Breast epithelium (tissue), 3 donors: Measurements from ENCODE around the gene STARD13.

Experiments used
- POLR2A ChIP-seq: fragments of 450-650 bp; IDR thresholded peaks from one replicate; pipeline ENCODE4 v1.6.1; 2016; ENCODE audit warnings: antibody characterized with exemption, mild to moderate bottlenecking, moderate library complexity
- POLR2AphosphoS5 ChIP-seq, 3 donors: sonication (generic); formaldehyde crosslinking; IDR thresholded peaks; one replicate each; pipeline ENCODE4 v1.6.1; 2017; ENCODE audit warnings: antibody characterized with exemption in 3 of 3
- TF ChIP-seq, protein P1 (sequence below), 3 donors: fragments of 450-650 bp; IDR thresholded peaks; one replicate each; pipeline ENCODE4 v1.5.1; 2016 to 2017; ENCODE audit warnings: antibody characterized with exemption in 3 of 3, mild to moderate bottlenecking in 3 of 3, moderate library complexity in 3 of 3

DNA sequence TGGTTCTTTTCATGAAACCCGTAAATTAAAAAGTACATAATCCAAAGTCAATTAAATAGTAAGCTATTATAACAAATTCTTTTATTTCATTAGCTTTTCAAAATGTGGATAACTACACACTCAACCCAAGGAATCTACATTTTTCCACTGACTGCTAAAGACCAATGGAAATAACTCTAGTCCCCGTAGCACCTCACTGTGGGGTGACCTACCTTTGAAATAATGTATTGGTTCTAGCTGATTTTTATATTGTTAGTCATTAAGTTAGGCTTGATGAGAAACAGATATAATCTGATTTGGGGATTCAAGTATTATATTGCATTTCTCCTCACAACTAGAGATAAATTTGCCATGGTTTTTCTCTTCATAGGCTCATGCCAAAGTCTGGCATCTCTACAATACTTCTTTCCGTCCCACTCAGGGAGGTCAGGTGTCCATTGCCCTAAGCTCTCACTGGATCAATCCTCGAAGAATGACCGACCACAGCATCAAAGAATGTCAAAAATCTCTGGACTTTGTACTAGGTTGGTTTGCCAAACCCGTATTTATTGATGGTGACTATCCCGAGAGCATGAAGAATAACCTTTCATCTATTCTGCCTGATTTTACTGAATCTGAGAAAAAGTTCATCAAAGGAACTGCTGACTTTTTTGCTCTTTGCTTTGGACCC lies 232.0 kb downstream of the STARD13 start:
- TF ChIP-seq, protein P1, sequence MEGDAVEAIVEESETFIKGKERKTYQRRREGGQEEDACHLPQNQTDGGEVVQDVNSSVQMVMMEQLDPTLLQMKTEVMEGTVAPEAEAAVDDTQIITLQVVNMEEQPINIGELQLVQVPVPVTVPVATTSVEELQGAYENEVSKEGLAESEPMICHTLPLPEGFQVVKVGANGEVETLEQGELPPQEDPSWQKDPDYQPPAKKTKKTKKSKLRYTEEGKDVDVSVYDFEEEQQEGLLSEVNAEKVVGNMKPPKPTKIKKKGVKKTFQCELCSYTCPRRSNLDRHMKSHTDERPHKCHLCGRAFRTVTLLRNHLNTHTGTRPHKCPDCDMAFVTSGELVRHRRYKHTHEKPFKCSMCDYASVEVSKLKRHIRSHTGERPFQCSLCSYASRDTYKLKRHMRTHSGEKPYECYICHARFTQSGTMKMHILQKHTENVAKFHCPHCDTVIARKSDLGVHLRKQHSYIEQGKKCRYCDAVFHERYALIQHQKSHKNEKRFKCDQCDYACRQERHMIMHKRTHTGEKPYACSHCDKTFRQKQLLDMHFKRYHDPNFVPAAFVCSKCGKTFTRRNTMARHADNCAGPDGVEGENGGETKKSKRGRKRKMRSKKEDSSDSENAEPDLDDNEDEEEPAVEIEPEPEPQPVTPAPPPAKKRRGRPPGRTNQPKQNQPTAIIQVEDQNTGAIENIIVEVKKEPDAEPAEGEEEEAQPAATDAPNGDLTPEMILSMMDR (IDR thresholded peaks at IDR 0.05) = no peak
- no peak for TF ChIP-seq POLR2A
- no peak for TF ChIP-seq POLR2AphosphoS5 (IDR thresholded peaks at IDR 0.05)
